ENCODE results near the gene APLP2. TPM values are rescaled to one million over a fixed set of nuclear protein-coding genes. Genes with fewer than 3 reads are reported as not detected.

The APLP2 gene
- total and polyA plus RNA-seq, 2 of the 4 experiments (the other 2 are of a cell fraction), result 127 to 235 TPM

DNA sequence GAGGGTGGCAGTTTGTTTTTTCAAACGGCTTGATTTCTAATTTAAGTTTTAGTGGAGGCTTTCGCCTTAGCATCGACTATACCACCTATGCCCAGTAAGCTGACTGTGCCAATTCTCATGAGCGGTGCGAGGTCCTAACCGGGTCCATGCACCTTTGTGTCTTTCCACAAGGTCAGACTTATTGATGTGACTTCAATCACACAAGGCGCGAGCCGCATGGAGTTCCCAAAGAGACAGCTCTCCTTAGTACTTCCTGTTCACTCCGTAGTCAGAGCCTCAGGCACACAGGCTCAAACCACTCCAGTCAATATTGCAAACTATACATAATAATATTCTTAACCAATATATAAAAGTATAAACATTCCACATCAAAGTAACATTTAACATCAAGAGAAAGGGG is 108.1 kb downstream of the APLP2 start:
- no peak overlapping the region for H3K9ac ChIP-seq (ENCODE audit: low read depth, low read length)
- H3K27me3 ChIP-seq (ENCODE audit: control insufficient read depth, insufficient read depth, low read length), result peaks cover 7% of the 10 kb centered on the region
- H3K4ac ChIP-seq (ENCODE audit: low read depth, low read length), result no peak overlapping the region
- no peak overlapping the region for H3K4me3 ChIP-seq (ENCODE audit: insufficient read depth, low read depth, low read length)
- no peak overlapping the region for H2AK5ac ChIP-seq (ENCODE audit: low read depth, low read length)
- H3K14ac ChIP-seq (replicated peaks; ENCODE audit: low read depth, low read length), result no peak overlapping the region
- intact Hi-C loops (cut with micrococcal nuclease), result no loop called here
- no peak overlapping the region for H3K18ac ChIP-seq (ENCODE audit: low read depth, low read length)
- ChIA-PET CTCF (no interaction called here), POLR2A (ENCODE audit: unreplicated experiment) (no interaction called here)
- peaks cover 5% of the 10 kb centered on the region; the same call in 1 of the 2 replicates for H3K4me1 ChIP-seq (ENCODE audit: control insufficient read depth, insufficient read depth, low read length)
- dilution Hi-C loops (cut with HindIII; ENCODE audit: low sequenced_read_pairs, unreplicated experiment), result no loop called here
- H4K8ac ChIP-seq (ENCODE audit: low read depth in 2 of 2, low read length in 2 of 2), result no peak overlapping the region
- no peak overlapping the region for H2BK20ac ChIP-seq (ENCODE audit: low read depth, low read length)
- no peak overlapping the region for H3K56ac ChIP-seq (ENCODE audit: extremely low read depth, insufficient read depth, low read length)
- H3K27ac ChIP-seq (ENCODE audit: insufficient read depth, low read length), result no peak overlapping the region
- no peak overlapping the region for H4K91ac ChIP-seq (ENCODE audit: insufficient read depth, low read depth, low read length)
- H4K5ac ChIP-seq (ENCODE audit: low read depth, low read length), result no peak overlapping the region
- no peak overlapping the region for H2BK120ac ChIP-seq (ENCODE audit: low read depth, low read length)
- no peaks in the 10 kb centered on the region for H3K9me1 ChIP-seq (ENCODE audit: insufficient read depth, low read length)
- no peak for DNase-seq
- no peak overlapping the region for H2AK9ac ChIP-seq (replicated peaks; ENCODE audit: low read depth, low read length, poor library complexity)
- H2BK5ac ChIP-seq (ENCODE audit: low read depth, low read length, poor library complexity, severe bottlenecking), result no peak overlapping the region
- H3K79me1 ChIP-seq (ENCODE audit: low read depth in 1 of 2, low read length in 2 of 2), result no peaks in the 10 kb centered on the region
- no peaks in the 10 kb centered on the region for H4K20me1 ChIP-seq (ENCODE audit: insufficient read depth, low read length)
- in situ Hi-C loops (cut with MboI; ENCODE audit: low sequenced_read_pairs), result no loop called here
- H3K36me3 ChIP-seq (ENCODE audit: control insufficient read depth, insufficient read depth, low read length), result no peaks in the 10 kb centered on the region
- 83% methylated on average over 4 of the region's 10 CpGs; no CpG with 5 or more reads in 1 of the 2 experiments for WGBS, 2 experiments (ENCODE audit: extremely low coverage in 2 of 2, insufficient read length in 1 of 2)
- no peak overlapping the region for H2BK15ac ChIP-seq (ENCODE audit: low read depth, low read length)
- H3K4me2 ChIP-seq (ENCODE audit: low read depth, low read length), result no peak overlapping the region
- H3K9me3 ChIP-seq (ENCODE audit: control insufficient read depth, insufficient read depth, low read length), result peaks cover 6% of the 10 kb centered on the region
- no peak overlapping the region for H3K23ac ChIP-seq (ENCODE audit: low read depth, low read length)
- no peak for ATAC-seq (ENCODE audit: low read depth)
- no TSS peak for BruUV-seq (replicated peaks)
- TF ChIP-seq MAZ (IDR thresholded peaks at IDR 0.05; ENCODE audit: borderline replicate concordance, low read depth, low read length), result no peak
- TF ChIP-seq MAFK (IDR thresholded peaks at IDR 0.05; ENCODE audit: low read depth, low read length), result no peak
- TF ChIP-seq POLR2A (IDR thresholded peaks at IDR 0.05; ENCODE audit: low read depth, low read length), result no peak
- TF ChIP-seq CHD1 (IDR thresholded peaks at IDR 0.05; ENCODE audit: low read depth, low read length), result no peak
- TF ChIP-seq RFX5 (IDR thresholded peaks at IDR 0.05; ENCODE audit: low read depth, low read length), result no peak
- TF ChIP-seq, protein P1, sequence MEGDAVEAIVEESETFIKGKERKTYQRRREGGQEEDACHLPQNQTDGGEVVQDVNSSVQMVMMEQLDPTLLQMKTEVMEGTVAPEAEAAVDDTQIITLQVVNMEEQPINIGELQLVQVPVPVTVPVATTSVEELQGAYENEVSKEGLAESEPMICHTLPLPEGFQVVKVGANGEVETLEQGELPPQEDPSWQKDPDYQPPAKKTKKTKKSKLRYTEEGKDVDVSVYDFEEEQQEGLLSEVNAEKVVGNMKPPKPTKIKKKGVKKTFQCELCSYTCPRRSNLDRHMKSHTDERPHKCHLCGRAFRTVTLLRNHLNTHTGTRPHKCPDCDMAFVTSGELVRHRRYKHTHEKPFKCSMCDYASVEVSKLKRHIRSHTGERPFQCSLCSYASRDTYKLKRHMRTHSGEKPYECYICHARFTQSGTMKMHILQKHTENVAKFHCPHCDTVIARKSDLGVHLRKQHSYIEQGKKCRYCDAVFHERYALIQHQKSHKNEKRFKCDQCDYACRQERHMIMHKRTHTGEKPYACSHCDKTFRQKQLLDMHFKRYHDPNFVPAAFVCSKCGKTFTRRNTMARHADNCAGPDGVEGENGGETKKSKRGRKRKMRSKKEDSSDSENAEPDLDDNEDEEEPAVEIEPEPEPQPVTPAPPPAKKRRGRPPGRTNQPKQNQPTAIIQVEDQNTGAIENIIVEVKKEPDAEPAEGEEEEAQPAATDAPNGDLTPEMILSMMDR (conservative IDR thresholded peaks at IDR 0.05; ENCODE audit: low read depth, low read length), result no peak
- TF ChIP-seq NFE2L2 (IDR thresholded peaks at IDR 0.05; ENCODE audit: low read depth, low read length), result no peak
- TF ChIP-seq MXI1 (IDR thresholded peaks at IDR 0.05; ENCODE audit: borderline replicate concordance, low read depth, low read length), result no peak
- TF ChIP-seq CEBPB (IDR thresholded peaks at IDR 0.05; ENCODE audit: low read depth, low read length), result no peak
- TF ChIP-seq, protein P2, sequence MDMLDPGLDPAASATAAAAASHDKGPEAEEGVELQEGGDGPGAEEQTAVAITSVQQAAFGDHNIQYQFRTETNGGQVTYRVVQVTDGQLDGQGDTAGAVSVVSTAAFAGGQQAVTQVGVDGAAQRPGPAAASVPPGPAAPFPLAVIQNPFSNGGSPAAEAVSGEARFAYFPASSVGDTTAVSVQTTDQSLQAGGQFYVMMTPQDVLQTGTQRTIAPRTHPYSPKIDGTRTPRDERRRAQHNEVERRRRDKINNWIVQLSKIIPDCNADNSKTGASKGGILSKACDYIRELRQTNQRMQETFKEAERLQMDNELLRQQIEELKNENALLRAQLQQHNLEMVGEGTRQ (IDR thresholded peaks at IDR 0.05; ENCODE audit: low read depth, low read length), result no peak
- no peak for TF ChIP-seq RAD21 (IDR thresholded peaks at IDR 0.05; ENCODE audit: low read length)
- TF ChIP-seq, protein P3, sequence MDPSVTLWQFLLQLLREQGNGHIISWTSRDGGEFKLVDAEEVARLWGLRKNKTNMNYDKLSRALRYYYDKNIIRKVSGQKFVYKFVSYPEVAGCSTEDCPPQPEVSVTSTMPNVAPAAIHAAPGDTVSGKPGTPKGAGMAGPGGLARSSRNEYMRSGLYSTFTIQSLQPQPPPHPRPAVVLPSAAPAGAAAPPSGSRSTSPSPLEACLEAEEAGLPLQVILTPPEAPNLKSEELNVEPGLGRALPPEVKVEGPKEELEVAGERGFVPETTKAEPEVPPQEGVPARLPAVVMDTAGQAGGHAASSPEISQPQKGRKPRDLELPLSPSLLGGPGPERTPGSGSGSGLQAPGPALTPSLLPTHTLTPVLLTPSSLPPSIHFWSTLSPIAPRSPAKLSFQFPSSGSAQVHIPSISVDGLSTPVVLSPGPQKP (IDR thresholded peaks at IDR 0.05; ENCODE audit: borderline replicate concordance, low read depth, low read length), result no peak
- no peak for TF ChIP-seq RCOR1 (IDR thresholded peaks at IDR 0.05; ENCODE audit: insufficient replicate concordance, low read length)
- TF ChIP-seq FOS (IDR thresholded peaks at IDR 0.05; ENCODE audit: low read depth, low read length), result no peak
- no peak for TF ChIP-seq BHLHE40 (IDR thresholded peaks at IDR 0.05; ENCODE audit: low read depth, low read length)
- H2AFZ ChIP-seq (replicated peaks; ENCODE audit: low read length, poor library complexity), result no peak overlapping the region
